Esophagus squamous epithelium (tissue), 5 donors: ENCODE measurements around the gene PAK2. TPM values are rescaled to one million over a fixed set of nuclear protein-coding genes. Genes with fewer than 3 reads are reported as not detected.

ENCODE experiments used
- DNase-seq: peaks from one replicate; lab custom pipeline; 2025; lab: John Stamatoyannopoulos, UW
- H3K27ac ChIP-seq, 4 donors: fragments of 200-600 bp; sonication (generic); one replicate each; pipeline ENCODE4 v1.5.1; 2016 to 2019; ENCODE audit warnings: mild to moderate bottlenecking in 1 of 4
- H3K27me3 ChIP-seq, 4 donors: fragments of 200-600 bp; sonication (generic); 1 replicate in 3 of 4; 2 replicates in 1 of 4; pipeline versions ENCODE4 v1.5.1 to v1.6.0; 2017 to 2021; ENCODE audit warnings: antibody characterized with exemption in 1 of 4
- H3K36me3 ChIP-seq, 3 donors: fragments of 200-600 bp; sonication (generic); one replicate each; pipeline ENCODE4 v1.5.1; 2016 to 2019
- H3K4me1 ChIP-seq, 3 donors: fragments of 200-600 bp; sonication (generic); one replicate each; pipeline ENCODE4 v1.5.1; 2017 to 2019
- H3K4me3 ChIP-seq, 4 donors: fragments of 200-600 bp; sonication (generic); 1 replicate in 3 of 4; 2 replicates in 1 of 4; pipeline ENCODE4 v1.5.1; 2016 to 2019; ENCODE audit warnings: mild to moderate bottlenecking in 2 of 4, moderate library complexity in 1 of 4
- H3K9me3 ChIP-seq, 3 donors: fragments of 200-600 bp; sonication (generic); one replicate each; pipeline ENCODE4 v1.5.1; 2016 to 2019
- CTCF ChIP-seq, 6 experiments: fragments of 450-650 bp in 4 of 6; fragments of 200-600 bp in 2 of 6; sonication (generic) in 2 of 6; IDR thresholded peaks; one replicate each; pipeline ENCODE4 v1.5.1; 2016 to 2019; ENCODE audit warnings: antibody characterized with exemption in 6 of 6, mild to moderate bottlenecking in 4 of 6, moderate library complexity in 4 of 6
- POLR2A ChIP-seq, 4 donors: fragments of 450-650 bp; IDR thresholded peaks; one replicate each; pipeline ENCODE4 v1.6.1; 2017; ENCODE audit warnings: antibody characterized with exemption in 4 of 4, mild to moderate bottlenecking in 4 of 4, moderate library complexity in 3 of 4
- WGBS, 2 donors: methylation state at CpG; one replicate each; pipeline ENCODE4 v1.1.5; 2018; 5-methylcytosine and 5-hydroxymethylcytosine counted together
- intact Hi-C: fragments of 100-400 bp; cut with DNase I; formaldehyde crosslinking; loops from one replicate; pipeline ENCODE4 v1.15.0; 2022
- total RNA-seq, 4 donors: library from RNA; depleted of rRNA; stranded (reverse); fragments of >200 nt; gene quantifications; one replicate each; pipeline ENCODE4 v1.1.0, GENCODE V29; 2016
- donor health status: DM: yes; HTN: yes; CAD: no.

PAK2 gene
- total RNA-seq, 4 donors from 2014 or later: 24.6 to 42.9 (median 38.8) TPM

- H3K4me1 ChIP-seq: no peaks in the 10 kb centered on the region
- WGBS, 2 donors: 72 to 83% methylated on average over 9 of the region's 9 CpGs
- no peak overlapping the region for H3K4me3 ChIP-seq
- no peaks in the 10 kb centered on the region for H3K27me3 ChIP-seq
- intact Hi-C loops: no loop called here
- no peak for TF ChIP-seq POLR2A (IDR thresholded peaks at IDR 0.05)
- no peaks in the 10 kb centered on the region for H3K9me3 ChIP-seq
- no peak overlapping the region for H3K27ac ChIP-seq
- H3K36me3 ChIP-seq: peaks cover 0 to 85% (median 44%) of the 10 kb centered on the region in 3 donors
- no peak for DNase-seq
Measured at GRCh38 chr3:196803891-196804468, 64.3 kb downstream of the PAK2 start.

- no peak overlapping the region for H3K4me3 ChIP-seq
- no peaks in the 10 kb centered on the region for H3K4me1 ChIP-seq
- no peak overlapping the region for H3K27ac ChIP-seq
- no peak for DNase-seq
- intact Hi-C loops: no loop called here
- no peak for TF ChIP-seq CTCF (IDR thresholded peaks at IDR 0.05)
- no peak for TF ChIP-seq POLR2A (IDR thresholded peaks at IDR 0.05)
- peaks cover 0 to 85% (median 44%) of the 10 kb centered on the region in 3 donors for H3K36me3 ChIP-seq
- H3K9me3 ChIP-seq: no peaks in the 10 kb centered on the region
- no peaks in the 10 kb centered on the region for H3K27me3 ChIP-seq
- WGBS, 2 donors: 0 to 50% methylated on average over 1 of the region's 1 CpG
Measured at GRCh38 chr3:196804773-196805172, 65.1 kb downstream of the PAK2 start.

GRCh38 chr3:196810963-196811581, 71.4 kb downstream of the PAK2 start:
- Histone ChIP-seq H3K27ac (no peak overlapping the region), H3K36me3 (peaks cover 0 to 96% (median 26%) of the 10 kb centered on the region in 3 donors), H3K4me3 (no peak overlapping the region), H3K9me3 (no peaks in the 10 kb centered on the region), H3K27me3 (no peaks in the 10 kb centered on the region), H3K4me1 (no peaks in the 10 kb centered on the region)
- 86 to 90% methylated on average over 1 to 2 of the region's 3 CpGs for WGBS, 2 donors
- no peak for TF ChIP-seq POLR2A (IDR thresholded peaks at IDR 0.05)
- TF ChIP-seq CTCF (IDR thresholded peaks at IDR 0.05): no peak
- intact Hi-C loops: no loop called here
- no peak for DNase-seq

GRCh38 chr3:196812853-196813252, 73.2 kb downstream of the PAK2 start:
- intact Hi-C loops: no loop called here
- Histone ChIP-seq H3K36me3 (peaks cover 0 to 96% (median 10%) of the 10 kb centered on the region in 3 donors), H3K9me3 (no peaks in the 10 kb centered on the region), H3K27ac (no peak overlapping the region), H3K27me3 (no peaks in the 10 kb centered on the region), H3K4me3 (no peak overlapping the region), H3K4me1 (no peaks in the 10 kb centered on the region)
- TF ChIP-seq CTCF (IDR thresholded peaks at IDR 0.05) (no peak), POLR2A (IDR thresholded peaks at IDR 0.05) (no peak)
- DNase-seq: no peak
- WGBS, 2 donors: 90 to 94% methylated on average over 7 of the region's 7 CpGs

- H3K36me3 ChIP-seq: peaks cover 0 to 96% (median 14%) of the 10 kb centered on the region in 3 donors
Measured at GRCh38 chr3:196813903-196814302, 74.2 kb downstream of the PAK2 start.

More at GRCh38 chr3:196813903-196814302, 74.2 kb downstream of the PAK2 start:
- intact Hi-C loops: no loop called here
- no peak overlapping the region for H3K27ac ChIP-seq
- no peaks in the 10 kb centered on the region for H3K27me3 ChIP-seq
- no peaks in the 10 kb centered on the region for H3K4me1 ChIP-seq
- DNase-seq: no peak
- no peaks in the 10 kb centered on the region for H3K9me3 ChIP-seq
- no peak overlapping the region for H3K4me3 ChIP-seq
- no peak for TF ChIP-seq CTCF (IDR thresholded peaks at IDR 0.05)
- TF ChIP-seq POLR2A (IDR thresholded peaks at IDR 0.05): no peak
- 85% methylated on average over 5 of the region's 5 CpGs for WGBS, 2 donors
